ENCODE results near the gene SLAIN2.
A peak's percentile ranks its signal among the peaks of the same experiment; 100 is the strongest.

The SLAIN2 gene

DNA sequence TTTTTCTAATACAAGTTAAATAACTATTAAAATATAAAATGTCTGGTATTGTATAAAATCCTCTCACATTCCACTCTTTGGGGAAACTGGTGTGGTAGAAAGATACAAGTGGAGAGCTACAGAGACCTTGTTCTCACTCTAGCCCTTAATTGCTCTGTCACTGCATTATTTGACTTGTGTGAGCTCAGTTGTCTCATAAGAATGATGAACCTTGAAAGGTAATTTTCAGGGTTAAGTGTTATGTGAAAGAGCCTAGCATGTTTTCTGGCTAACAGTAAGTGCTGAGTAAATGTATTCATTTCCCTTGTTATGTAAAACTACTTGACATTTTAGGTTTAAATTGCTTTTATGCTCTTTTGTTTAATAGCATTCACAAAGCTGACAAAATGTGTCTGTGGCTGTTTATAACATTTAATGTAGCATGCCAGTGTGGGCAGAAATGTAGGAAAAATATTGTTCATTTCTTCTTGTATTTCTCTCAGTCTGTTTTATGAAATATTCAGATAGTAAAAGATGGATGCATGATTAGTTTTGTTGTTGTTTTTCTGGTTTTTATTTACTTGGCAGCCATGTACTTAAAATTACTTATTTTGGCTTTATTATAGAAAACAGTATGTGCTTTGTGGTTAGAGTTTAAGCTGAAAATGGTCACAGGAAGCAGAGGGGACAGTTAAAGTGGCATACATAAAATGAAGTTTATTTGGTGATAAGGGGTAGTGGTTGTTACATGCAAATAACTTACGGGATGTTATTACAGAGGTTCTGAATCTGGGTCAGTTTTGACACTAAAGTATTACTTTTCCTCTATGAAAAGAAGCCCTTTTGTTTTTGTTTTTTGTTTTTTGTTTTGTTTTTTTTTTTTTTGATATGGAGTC, 29.2 kb downstream of the SLAIN2 start:
- in situ Hi-C loops (cut with HindIII; ENCODE audit: low sequenced_read_pairs) = no loop called here
- DNase-seq (ENCODE audit: low read depth, low spot score) = no peak
- H3K4me3 ChIP-seq (ENCODE audit: low read depth, low read length) = no peak overlapping the region
- TF ChIP-seq, protein P1, sequence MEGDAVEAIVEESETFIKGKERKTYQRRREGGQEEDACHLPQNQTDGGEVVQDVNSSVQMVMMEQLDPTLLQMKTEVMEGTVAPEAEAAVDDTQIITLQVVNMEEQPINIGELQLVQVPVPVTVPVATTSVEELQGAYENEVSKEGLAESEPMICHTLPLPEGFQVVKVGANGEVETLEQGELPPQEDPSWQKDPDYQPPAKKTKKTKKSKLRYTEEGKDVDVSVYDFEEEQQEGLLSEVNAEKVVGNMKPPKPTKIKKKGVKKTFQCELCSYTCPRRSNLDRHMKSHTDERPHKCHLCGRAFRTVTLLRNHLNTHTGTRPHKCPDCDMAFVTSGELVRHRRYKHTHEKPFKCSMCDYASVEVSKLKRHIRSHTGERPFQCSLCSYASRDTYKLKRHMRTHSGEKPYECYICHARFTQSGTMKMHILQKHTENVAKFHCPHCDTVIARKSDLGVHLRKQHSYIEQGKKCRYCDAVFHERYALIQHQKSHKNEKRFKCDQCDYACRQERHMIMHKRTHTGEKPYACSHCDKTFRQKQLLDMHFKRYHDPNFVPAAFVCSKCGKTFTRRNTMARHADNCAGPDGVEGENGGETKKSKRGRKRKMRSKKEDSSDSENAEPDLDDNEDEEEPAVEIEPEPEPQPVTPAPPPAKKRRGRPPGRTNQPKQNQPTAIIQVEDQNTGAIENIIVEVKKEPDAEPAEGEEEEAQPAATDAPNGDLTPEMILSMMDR (IDR thresholded peaks at IDR 0.05; ENCODE audit: low read depth, low read length) = no peak

DNA sequence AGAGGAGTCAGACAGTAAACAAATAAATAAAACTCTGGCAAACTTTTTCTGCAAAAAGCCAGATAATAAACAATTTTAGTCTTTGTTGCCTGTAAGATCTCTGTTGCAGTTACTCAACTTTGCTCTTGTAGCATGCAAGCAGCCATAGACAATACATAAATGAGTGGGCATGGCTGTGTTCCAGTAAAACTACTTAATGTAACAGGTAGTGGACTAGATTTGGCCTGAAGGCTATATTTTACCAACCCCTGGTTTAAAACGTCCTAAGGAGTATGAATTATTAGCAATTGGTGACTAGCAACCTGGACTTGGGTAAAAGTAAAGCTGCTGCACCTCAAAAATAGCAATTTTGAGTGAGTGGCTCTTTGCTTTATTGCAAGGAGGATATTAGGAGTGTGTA, 30.9 kb downstream of the SLAIN2 start:
- in situ Hi-C loops (cut with HindIII; ENCODE audit: low sequenced_read_pairs) = no loop called here
- DNase-seq (ENCODE audit: low read depth, low spot score) = no peak
- TF ChIP-seq, protein P1 (IDR thresholded peaks at IDR 0.05; ENCODE audit: low read depth, low read length) = no peak
- no peak overlapping the region for H3K4me3 ChIP-seq (ENCODE audit: low read depth, low read length)

DNA sequence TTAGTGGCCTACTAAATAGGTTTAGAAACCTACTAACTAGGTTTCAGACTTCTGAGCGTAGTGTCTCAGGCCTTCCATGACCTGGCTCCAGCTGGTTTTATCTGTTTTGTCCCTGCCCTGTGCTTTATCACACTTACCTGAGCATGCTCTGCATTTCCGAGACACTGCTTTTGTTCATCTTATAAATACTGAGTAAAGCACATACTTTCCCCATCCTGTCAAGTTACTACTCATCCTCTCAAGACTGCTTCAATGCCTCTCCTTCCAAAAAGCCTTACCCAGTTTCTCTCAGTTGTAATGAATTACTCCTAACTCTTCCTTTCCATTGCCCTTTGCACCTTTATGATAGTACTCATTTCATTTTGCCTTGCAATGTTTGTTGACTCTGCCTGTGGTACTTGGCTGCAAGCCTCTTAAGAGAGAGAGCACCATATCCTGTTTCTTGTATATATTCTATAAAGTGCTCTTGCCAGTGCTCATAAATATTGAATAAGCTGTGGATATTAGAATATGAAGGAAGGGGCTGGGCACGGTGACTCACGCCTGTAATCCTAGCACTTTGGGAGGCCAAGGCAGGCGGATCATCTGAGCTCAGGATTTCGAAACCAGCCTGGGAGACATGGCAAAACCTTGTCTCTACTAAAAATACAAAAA, 34.4 kb downstream of the SLAIN2 start:
- peak; percentile 89 for DNase-seq (ENCODE audit: low read depth, low spot score)
- TF ChIP-seq, protein P1 (IDR thresholded peaks at IDR 0.05; ENCODE audit: low read depth, low read length) = no peak
- H3K4me3 ChIP-seq (ENCODE audit: low read depth, low read length) = no peak overlapping the region
- in situ Hi-C loops (cut with HindIII; ENCODE audit: low sequenced_read_pairs) = no loop called here

DNA sequence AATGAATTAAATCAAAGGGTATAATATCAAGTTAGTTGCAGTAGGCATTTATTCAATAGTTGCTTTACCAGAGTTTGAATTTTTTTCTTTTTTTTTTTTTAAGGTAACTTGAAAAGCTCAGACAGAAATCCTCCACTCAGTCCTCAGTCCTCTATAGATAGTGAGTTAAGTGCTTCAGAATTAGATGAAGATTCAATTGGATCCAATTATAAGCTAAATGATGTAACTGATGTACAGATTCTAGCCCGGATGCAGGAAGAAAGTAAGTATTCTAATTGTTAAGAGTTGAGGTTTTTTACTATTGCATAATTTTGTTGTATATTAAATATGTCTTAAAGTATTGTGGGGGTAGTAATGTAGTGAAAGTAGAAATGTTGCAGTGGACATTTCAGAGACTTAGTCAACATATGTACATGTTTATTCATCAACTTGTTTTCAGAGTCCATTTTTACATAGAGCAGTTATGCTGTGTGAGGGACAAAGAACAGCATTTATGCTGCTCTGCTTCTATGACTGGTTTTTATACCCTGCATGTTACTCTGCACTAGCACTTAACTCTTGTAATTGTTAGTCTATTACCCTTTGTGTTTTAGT, 38.4 kb downstream of the SLAIN2 start:
- TF ChIP-seq, protein P1 (IDR thresholded peaks at IDR 0.05; ENCODE audit: low read depth, low read length) = no peak
- in situ Hi-C loops (cut with HindIII; ENCODE audit: low sequenced_read_pairs) = no loop called here
- no peak for DNase-seq (ENCODE audit: low read depth, low spot score)
- H3K4me3 ChIP-seq (ENCODE audit: low read depth, low read length) = no peak overlapping the region

DNA sequence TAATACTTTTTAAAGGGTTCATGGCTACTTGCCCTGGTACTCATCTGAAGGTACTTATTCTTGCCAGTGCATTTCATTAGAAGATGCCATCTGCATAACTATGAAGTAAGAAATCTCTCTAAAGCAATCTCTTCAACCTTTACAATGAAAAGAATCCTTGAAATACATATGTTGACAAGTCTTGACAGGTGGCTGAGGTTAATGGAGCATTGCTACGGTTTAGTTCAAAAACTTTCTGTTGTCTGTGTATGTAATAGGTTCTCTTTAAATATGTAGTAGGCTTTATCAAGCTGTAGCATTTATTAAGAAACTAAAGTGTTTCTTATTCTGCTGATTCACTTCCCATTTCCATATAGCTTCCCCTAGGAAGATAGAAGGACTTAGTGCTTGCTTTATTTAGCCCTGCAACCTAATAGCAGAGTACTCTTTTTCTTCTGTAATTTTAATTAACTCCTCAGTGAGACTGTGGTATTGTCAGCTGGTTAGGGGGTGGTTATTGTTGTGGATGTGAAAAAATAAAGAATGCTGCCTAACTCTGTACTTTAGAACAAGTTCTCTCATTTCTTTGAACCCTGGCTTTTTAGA, 39.3 kb downstream of the SLAIN2 start:
- in situ Hi-C loops (cut with HindIII; ENCODE audit: low sequenced_read_pairs) = no loop called here
- TF ChIP-seq, protein P1 (IDR thresholded peaks at IDR 0.05; ENCODE audit: low read depth, low read length) = no peak
- no peak overlapping the region for H3K4me3 ChIP-seq (ENCODE audit: low read depth, low read length)
- DNase-seq (ENCODE audit: low read depth, low spot score) = no peak

DNA sequence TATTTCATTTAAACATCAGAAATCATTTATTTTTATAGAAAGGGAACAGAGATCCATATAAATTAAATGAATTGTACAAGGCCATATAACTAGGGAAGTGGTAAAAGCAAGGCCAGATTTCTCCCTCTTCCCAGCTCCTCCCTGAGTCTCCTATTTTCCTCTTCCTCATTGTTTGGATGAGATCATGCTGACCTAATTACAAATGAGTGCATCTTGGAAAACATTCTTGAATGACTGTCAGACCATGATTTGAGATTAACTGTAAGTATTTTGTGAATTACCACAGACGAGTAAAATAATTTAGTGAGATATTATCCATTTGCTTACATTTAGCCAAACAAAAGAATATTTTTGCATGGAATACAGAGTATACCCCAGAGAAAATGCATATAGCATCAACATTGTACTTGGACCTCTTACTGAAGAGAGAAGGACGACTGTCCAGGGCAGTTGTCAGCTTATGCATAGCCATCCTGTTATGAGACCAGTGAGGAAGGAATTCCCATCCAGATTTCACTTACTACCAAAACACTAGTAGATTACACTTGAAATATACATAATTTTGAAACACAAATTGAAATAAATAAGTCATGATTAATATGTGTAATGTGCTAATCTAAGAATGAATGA, 47.3 kb downstream of the SLAIN2 start:
- no peak overlapping the region for H3K4me3 ChIP-seq (ENCODE audit: low read depth, low read length)
- in situ Hi-C loops (cut with HindIII; ENCODE audit: low sequenced_read_pairs) = no loop called here
- DNase-seq (ENCODE audit: low read depth, low spot score) = peak; percentile 22
- TF ChIP-seq, protein P1 (IDR thresholded peaks at IDR 0.05; ENCODE audit: low read depth, low read length) = no peak
